Measurements from ENCODE around the gene GINS2.

GRCh38 chr16:85629326-85629725 is 59.4 kb downstream of the GINS2 start:
- TF ChIP-seq FOS (IDR thresholded peaks at IDR 0.05; ENCODE audit: borderline replicate concordance, insufficient read depth, low read length), result no peak
- no peak for TF ChIP-seq CTCF (IDR thresholded peaks at IDR 0.05; ENCODE audit: extremely low read depth in 1 of 2, insufficient read depth in 1 of 2, low read depth in 1 of 2, low read length in 2 of 2)
- no peak for TF ChIP-seq MAX (IDR thresholded peaks at IDR 0.05; ENCODE audit: insufficient read depth, insufficient read length)
- TF ChIP-seq EZH2 (IDR thresholded peaks at IDR 0.05; ENCODE audit: borderline replicate concordance, low read depth, low read length, severe bottlenecking), result no peak
- no peak for TF ChIP-seq POLR2AphosphoS5 (IDR thresholded peaks at IDR 0.05; ENCODE audit: insufficient read depth, low read depth, low read length)
- TF ChIP-seq MYC (IDR thresholded peaks at IDR 0.05; ENCODE audit: low read depth, low read length), result no peak
- no peak for TF ChIP-seq GATA2 (IDR thresholded peaks at IDR 0.05; ENCODE audit: insufficient read depth, insufficient read length, low read depth, low read length)
- no peak for TF ChIP-seq POLR2A (IDR thresholded peaks at IDR 0.05; ENCODE audit: low read depth, low read length)
- no peak for TF ChIP-seq JUN (IDR thresholded peaks at IDR 0.05; ENCODE audit: borderline replicate concordance, insufficient read depth, insufficient read length, low read depth)

Data from endothelial cell of umbilical vein (primary cell).